Measurements from ENCODE around the gene ENAH.
"Not testable (repeated sequence)": the region's sequence is repeated elsewhere in the genome, so short reads cannot be mapped to it uniquely, and the experiment has no call there.

The ENAH gene

GRCh38 chr1:225510740-225511139 is 142.2 kb downstream of the ENAH start:
- DNase-seq (ENCODE audit: low read depth, low spot score); H3K27ac ChIP-seq: not testable (repeated sequence)

- peak overlapping the region; percentile 71 for H3K27ac ChIP-seq
- DNase-seq (ENCODE audit: low read depth, low spot score) = no peak
These were observed 143.2 kb downstream of the ENAH start for GRCh38 chr1:225509770-225510169.

GRCh38 chr1:225509376-225509707 is 143.6 kb downstream of the ENAH start:
- no peak for DNase-seq (ENCODE audit: low read depth, low spot score)
- H3K27ac ChIP-seq = peak overlapping the region; percentile 71

- peak; percentile 90 for DNase-seq (ENCODE audit: low read depth, low spot score)
- H3K27ac ChIP-seq = peak overlapping the region; percentile 71
These were observed 144.2 kb downstream of the ENAH start for GRCh38 chr1:225508538-225509375.

- DNase-seq (ENCODE audit: low read depth, low spot score) = no peak
- no peak overlapping the region for H3K27ac ChIP-seq
These were observed 146.2 kb downstream of the ENAH start for GRCh38 chr1:225506727-225507126.

GRCh38 chr1:225504776-225505175 is 148.1 kb downstream of the ENAH start:
- H3K27ac ChIP-seq = no peak overlapping the region
- no peak for DNase-seq (ENCODE audit: low read depth, low spot score)

- no peak for DNase-seq (ENCODE audit: low read depth, low spot score)
- no peak overlapping the region for H3K27ac ChIP-seq
These were observed 152.2 kb downstream of the ENAH start for GRCh38 chr1:225500624-225501192.

GRCh38 chr1:225498549-225499136 is 154.3 kb downstream of the ENAH start:
- no peak overlapping the region for H3K27ac ChIP-seq
- no peak for DNase-seq (ENCODE audit: low read depth, low spot score)

- DNase-seq (ENCODE audit: low read depth, low spot score) = no peak
- no peak overlapping the region for H3K27ac ChIP-seq
These were observed 158.0 kb downstream of the ENAH start for GRCh38 chr1:225494789-225495359.

- H3K27ac ChIP-seq = no peak overlapping the region
- no peak for DNase-seq (ENCODE audit: low read depth, low spot score)
These were observed 159.2 kb downstream of the ENAH start for GRCh38 chr1:225493591-225494246.

- no peak overlapping the region for H3K27ac ChIP-seq
- no peak for DNase-seq (ENCODE audit: low read depth, low spot score)
These were observed 164.2 kb downstream of the ENAH start for GRCh38 chr1:225488676-225489075.

- H3K27ac ChIP-seq = no peak overlapping the region
- no peak for DNase-seq (ENCODE audit: low read depth, low spot score)
These were observed 166.1 kb downstream of the ENAH start for GRCh38 chr1:225486856-225487255.

- H3K27ac ChIP-seq = no peak overlapping the region
- DNase-seq (ENCODE audit: low read depth, low spot score) = no peak
These were observed 166.9 kb downstream of the ENAH start for GRCh38 chr1:225485991-225486530.

- no peak for DNase-seq (ENCODE audit: low read depth, low spot score)
- H3K27ac ChIP-seq = no peak overlapping the region
These were observed 167.7 kb downstream of the ENAH start for GRCh38 chr1:225485226-225485625.

GRCh38 chr1:225484657-225485214 is 168.2 kb downstream of the ENAH start:
- H3K27ac ChIP-seq = no peak overlapping the region

GRCh38 chr1:225483818-225484656 is 168.9 kb downstream of the ENAH start:
- no peak for DNase-seq (ENCODE audit: low read depth, low spot score)
- H3K27ac ChIP-seq = no peak overlapping the region

More at GRCh38 chr1:225484657-225485214, 168.2 kb downstream of the ENAH start:
- no peak for DNase-seq (ENCODE audit: low read depth, low spot score)

GRCh38 chr1:225482421-225482950 is 170.4 kb downstream of the ENAH start:
- no peak for DNase-seq (ENCODE audit: low read depth, low spot score)
- no peak overlapping the region for H3K27ac ChIP-seq

- no peak for DNase-seq (ENCODE audit: low read depth, low spot score)
These were observed 171.2 kb downstream of the ENAH start for GRCh38 chr1:225481738-225482137.

GRCh38 chr1:225480825-225481434 is 172.0 kb downstream of the ENAH start:
- H3K27ac ChIP-seq = no peak overlapping the region
- no peak for DNase-seq (ENCODE audit: low read depth, low spot score)

More at GRCh38 chr1:225481738-225482137, 171.2 kb downstream of the ENAH start:
- no peak overlapping the region for H3K27ac ChIP-seq
